Central memory CD4-positive, alpha-beta T cell (primary cell): ENCODE results near the gene PTK7.
"Not testable (repeated sequence)": the region's sequence is repeated elsewhere in the genome, so short reads cannot be mapped to it uniquely, and the experiment has no call there.

ENCODE experiments used
- DNase-seq: peaks from one replicate; pipeline ENCODE4 v3.0.0; 2022

The PTK7 gene

DNA sequence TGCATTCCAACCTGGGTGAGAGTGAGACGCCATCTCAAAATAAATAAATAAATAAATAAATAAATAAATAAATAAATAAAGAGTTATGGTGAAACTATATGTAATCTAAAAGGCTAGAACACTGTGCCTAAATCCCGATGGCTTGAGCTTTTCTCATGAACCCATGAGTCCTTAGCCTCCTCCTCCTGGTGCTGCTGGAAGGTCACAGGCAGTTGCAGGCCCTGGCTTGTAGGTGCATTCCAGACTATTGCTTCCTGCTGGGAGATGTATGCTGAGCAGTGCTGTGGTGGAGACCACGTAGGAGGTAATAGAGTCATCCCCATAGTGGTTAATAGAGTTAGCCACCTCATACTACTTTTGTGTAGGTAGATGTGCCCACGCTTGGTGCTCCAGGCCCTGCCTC is 12.5 kb downstream of the PTK7 start:
- no peak for DNase-seq

DNA sequence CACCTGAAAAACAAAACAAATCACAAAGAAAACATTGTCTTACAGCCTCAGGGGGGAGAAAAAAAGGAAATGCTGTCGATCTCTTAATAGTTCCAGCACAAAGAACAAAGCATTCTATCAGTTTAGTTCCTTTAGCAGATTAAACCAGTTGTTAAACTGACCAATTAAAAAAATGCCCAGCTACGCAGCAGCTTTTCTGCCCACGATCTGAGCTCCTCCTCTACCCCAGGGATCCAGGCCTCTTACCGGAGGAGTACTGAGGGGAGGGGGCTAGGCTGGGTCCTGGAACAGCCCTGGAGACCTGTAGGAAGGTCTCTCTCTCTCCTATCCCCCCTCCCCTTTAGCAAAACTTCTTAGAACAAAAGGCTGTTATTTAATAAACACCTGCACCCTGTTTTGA is 13.4 kb downstream of the PTK7 start:
- no peak for DNase-seq

DNA sequence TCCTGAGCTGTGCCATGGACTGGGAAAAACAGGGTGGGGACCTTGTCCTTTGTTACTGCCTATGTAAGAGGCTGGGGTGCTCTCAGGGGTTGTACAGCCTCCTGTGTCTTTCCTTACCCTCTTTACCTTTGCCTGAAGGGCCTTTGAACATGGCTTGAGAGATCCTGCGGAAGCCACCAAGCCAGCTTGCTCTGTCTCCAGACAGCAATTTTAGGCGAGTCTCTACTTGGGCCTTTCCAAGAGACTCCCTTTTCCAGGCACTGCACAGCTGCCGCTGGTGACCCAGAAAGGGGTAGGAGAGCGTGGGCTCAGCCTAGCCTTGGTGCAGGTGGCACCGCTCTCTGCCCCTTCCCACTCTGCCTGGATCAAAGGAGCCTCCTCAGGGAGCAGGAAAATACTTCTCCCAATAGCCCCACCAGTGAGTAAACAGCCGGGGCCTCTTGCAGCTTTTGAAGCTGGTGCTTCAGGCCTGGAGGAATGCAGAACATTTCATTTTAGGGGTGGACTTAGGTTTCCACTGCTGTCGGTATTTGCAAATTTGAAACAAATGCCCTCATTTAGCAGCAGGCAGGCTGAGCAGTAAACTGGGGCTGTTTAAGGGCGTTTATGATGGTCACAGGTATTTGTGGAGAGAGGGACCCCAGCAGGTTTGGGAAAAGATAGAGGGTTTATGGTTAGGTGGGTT is 13.9 kb downstream of the PTK7 start:
- no peak for DNase-seq

DNA sequence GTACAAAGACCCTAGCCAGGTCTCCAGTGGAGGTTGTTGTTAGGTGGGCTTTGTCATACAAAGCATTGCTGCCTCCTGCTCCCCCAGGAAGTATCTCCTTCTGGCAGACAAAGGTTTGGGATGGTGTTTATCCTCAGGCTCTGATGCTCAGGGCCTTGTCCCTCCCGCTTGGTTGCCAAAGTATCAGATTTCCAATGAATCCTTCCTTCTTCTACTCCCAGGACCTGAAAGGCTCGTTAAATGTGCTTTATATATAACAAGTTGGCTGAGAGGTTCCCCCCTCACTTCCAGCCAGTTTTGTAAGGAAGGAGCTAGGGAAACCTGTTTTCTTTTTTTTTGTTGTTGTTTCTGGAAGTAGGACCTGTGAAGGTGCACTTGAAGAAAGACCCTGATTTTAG is 14.4 kb downstream of the PTK7 start:
- no peak for DNase-seq

DNA sequence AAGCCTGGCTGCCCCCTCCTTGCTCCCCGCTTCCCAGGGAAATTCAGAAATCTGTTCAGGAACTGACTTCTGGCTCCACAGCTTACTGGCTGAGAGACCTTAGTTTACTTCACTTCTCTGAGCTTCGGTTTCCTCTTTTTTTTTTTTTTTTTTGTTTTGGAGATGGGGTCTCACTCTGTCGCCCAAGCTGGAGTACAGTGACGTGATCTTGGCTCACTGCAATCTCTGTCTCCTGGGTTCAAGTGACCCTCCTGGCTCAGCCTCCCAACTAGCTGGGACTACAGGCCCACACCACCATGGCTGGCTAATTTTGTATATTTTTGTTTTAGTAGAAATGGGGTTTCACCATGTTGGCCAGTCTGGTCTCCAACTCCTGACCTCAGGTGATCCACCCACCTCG is 14.9 kb downstream of the PTK7 start:
- DNase-seq: no peak

DNA sequence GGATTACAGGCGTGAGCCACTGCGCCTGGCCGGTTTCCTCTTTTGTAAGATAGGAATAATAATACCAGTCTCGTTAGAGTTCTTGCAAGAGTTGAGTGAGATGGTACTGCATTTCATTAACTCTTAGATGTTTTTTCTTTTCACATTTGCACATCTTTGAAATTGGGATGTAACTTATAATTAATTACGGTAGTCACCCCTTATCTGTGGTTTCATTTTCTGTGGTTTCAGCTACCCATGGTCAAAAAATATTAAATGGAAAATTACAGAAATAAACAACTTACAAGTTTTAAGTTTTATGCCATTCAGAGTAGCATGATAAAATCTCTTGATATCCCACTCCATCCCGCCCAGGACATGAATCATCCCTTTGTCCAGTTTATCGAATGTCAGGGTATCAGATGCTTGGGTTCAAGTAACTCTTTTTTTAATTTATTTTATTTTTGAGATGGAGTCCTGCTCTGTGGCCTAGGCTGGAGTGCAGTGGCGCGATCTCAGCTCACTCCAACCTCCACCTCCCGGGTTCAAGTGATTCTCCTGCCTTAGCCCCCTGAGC is 15.4 kb downstream of the PTK7 start:
- no peak for DNase-seq

DNA sequence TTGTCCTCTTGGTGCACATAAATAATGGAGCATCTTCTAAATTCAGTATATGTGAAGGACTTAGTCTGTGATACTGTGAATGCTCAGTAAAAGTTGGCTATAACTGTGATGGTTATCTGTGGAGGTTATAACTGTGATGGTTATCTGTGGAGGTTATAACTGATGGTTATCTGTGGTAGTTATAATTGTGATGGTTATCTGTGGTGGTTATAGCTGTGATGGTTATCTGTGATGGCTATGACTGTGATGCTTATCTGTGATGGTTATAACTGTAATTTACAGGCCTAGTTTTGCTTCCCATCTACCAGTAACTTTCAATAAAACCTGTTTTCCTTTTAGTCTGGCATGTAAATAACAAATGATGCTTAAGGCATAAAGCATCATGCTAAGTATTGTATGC is 16.5 kb downstream of the PTK7 start:
- no peak for DNase-seq

DNA sequence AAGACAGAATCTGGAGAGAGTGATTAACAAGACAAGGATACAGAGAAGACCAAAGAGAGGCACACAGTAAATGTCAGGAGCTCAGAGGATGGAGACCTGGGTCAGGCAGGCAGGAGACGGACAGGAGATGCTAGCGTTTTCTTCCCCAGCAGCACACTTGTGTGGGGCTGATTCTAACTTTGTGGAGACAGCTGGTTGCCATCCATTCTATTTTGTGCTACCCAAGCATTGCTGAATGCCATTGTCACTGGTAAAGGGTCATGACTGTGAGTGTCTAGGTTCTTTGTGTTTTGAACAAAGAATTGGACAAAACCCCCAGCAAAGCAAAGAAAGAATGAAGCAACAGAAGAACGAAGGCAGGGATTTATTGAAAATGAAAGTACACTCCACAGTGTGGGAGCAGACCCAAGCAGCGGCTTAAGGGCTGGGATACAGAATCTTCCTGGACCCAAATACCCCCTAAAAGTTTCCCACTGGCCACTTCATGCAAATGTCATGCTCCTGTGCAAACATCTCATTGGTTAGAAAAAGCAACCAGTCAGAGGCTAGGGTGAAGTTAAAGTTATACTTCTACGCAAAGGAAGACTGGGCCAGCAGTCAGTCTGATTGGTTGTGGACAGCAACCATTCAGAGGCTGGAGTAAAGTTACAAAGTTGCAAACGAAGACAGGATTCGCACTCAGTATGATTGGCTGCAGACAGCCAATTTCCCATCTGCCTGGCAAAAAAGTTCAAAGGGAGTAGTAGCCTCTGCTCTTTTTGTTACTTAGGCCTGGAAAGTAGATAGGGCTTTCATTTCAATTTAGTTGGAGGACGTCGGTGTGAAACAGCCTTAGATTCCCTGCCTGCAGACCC is 17.5 kb downstream of the PTK7 start:
- DNase-seq: no peak

DNA sequence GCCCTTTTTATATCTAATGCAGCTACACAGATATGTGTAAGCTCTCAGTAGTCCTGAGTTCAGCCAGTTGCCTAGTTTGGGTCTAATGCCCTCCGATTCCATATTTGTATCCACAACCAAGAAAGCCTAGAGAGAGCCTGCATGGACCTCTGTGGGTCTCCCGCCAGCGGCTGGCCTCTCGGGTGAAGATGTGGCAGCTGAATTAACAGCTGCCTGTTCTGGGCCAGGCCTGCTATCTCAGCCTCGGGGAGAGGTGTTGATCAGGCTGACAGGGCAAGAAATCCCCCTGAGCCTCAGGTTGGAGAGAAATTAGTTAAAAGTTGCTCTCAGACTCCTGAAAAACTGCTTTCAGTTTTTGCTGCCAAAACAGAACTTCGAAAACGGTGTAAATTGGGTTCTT is 19.8 kb downstream of the PTK7 start:
- DNase-seq: no peak

DNA sequence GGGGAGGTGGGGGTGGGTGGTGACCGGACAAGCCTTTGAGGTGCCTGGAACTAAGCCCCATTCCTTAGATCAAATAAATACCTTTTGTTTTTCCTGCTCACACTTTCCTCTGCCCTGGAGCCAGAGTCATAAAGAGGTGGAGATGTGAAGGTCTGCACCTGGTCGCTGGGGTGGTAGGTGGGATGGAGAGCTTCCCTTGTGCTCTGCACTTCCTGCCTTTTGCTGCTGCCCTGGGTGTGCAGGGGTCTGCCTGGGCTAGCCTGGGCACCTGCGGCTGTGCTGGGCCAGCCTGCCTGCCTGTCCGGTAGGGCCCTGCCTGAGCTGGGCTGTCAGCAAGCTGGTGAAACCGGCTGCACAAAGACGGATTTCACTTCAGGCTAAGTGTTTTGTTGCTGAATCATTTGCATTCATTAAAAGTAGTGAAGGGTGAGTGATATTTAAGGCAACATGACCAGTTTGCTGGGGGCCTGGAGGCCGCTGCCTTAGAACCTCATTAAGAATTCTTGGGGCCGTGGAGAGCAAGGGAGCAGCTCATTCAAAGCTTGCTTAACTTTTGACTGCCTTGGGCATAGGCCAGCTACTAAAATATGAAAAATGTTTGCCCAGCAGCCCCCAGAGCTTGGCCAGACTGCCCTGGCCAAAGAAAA is 20.5 kb downstream of the PTK7 start:
- no peak for DNase-seq

DNA sequence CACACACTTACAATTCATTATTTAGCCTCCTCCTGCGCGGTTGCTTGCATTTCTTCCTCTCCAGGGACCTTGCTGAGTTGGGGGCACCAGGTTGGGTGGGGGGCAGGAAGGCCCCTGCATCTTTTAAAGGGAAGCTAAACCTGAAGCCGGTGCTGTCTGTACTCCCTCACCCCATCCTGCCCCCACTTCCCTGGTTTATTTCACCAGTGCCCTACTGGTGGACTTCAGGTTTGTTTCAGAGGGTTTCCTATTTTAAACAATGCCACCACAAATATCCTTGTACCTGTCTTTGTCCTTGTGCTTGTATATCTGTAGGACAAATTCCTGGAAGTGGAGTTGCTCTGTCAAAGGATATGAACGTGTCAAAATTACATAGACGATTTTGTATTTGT is 21.0 kb downstream of the PTK7 start:
- DNase-seq: no peak

DNA sequence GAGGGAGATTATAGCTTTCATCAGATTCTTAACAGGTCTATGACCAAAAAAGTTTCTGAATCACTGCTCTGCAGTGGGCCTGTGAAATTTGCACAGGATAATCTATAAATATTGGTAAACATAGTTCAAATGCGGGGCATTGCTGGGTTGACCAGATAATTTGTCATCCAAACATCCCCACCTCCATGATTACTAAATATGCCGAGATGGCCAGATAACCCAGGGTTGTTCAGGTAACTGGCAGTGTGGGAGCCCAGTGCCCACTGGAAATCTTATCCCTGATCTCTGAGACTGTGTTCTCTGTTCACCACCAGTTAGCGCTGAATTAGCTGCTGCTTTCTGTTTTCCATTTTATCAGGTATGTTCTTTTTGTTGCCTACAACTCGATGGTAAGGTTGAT is 21.4 kb downstream of the PTK7 start:
- DNase-seq: no peak

DNA sequence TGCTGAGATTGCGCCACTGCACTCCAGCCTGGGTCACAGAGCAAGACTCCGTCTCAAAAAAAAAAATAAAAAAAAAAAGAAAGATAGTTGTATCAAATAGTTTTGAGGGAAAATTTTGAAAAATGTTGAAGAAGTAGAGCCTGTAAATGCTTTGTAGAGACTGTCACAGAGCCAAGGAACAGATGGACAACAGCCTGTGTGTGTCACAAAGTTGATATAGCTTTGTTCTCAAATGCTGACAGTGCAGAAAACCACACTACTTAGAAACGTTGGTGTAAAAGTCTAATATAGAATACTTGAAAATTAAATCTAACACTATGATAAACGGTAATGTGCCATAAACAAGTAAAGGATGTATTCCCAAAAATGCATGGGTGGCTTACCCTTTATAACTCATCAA is 25.4 kb downstream of the PTK7 start:
- no peak for DNase-seq

DNA sequence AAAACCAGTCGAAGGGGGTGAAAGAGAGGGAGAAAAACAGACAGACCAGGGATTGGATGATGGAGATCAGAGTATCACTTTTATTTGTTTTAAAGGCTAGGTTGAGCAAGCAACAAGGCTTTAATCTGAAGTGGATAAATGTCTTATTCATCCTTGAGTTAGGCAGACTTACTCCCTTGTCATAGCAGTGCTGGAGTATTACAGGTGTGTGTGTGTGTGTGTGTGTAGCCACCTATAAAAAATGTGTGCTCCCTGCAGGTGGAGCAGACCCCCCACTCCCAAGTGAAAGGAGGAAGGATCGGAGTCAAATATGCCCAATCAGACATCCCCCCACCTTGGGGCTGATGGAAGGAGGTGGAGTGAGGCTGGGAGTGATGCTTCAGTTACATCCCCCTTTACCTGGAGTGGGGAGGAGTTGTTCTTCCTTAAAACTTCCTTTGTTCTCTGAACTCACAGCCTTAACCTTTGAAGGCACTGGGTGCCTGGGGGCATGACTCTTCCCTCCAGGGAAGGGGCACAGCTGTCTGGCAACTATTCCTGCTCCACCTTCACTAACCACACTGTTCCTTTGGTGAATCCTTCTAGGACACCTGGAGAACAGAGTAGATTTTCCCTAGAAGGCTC is 27.3 kb downstream of the PTK7 start:
- no peak for DNase-seq

DNA sequence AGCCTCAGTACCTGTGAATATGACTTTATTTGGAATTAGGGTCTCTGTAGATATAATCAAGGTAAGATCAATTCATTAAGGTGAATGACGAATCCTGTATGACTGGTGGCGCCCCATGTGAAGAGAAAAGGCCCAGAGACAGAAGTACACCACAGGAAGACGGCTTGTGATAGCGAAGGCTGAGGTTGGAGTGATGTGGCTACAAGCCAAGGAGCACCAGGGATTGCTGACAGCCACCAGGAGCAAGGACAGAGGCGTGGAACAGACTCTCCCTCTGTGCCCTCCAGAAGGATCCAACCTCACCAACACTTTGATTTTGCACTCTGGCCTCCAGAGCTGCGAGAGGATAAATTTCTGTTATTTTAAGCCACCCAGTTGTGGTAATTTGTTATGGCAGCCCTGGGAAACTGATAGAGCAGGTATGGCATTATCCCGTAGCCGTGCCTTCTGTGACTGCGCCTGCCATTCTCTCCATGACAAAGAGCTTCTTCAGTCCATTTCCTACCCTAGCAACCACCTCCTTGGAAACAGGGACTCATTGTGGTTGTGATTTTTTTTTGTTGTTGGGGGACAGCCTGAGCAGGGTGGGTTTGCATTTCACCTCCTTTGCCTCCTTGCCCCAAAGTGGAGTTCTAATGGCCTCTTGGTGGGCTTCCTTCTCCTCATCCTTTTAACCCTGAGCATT is 29.6 kb downstream of the PTK7 start:
- DNase-seq: no peak

DNA sequence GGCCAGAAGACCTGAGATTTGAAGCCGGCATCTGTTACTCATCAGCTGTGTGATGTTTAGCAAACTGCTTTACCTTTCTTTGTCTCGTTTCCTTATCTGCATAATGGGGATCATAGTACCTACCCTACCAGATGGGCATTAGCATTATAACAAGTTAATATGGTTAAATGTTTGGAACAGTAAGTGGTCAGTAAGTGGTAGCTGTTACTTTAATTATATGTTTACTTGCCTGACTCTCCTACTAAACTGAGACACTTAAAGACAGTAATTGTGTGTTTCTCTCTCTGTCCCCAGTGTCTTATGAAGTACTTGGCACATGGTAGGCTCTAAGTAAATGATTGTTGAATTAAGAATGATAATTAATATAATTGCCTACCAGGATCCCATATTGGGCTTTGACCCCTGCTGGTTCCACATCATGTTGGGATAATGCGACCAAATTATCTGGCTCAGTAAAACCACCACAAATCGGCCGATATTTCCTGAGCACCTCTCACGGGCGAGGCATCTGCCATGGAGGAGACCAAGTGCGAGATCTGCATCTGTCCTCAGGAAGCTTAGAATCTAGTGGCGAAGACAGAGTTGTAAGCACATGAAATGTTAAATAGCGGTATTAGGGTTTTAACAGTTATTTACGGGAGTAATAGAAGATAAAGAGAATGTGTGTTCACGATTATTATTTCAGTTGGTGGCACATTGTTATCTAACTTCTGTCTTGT is 31.4 kb downstream of the PTK7 start:
- no peak for DNase-seq

DNA sequence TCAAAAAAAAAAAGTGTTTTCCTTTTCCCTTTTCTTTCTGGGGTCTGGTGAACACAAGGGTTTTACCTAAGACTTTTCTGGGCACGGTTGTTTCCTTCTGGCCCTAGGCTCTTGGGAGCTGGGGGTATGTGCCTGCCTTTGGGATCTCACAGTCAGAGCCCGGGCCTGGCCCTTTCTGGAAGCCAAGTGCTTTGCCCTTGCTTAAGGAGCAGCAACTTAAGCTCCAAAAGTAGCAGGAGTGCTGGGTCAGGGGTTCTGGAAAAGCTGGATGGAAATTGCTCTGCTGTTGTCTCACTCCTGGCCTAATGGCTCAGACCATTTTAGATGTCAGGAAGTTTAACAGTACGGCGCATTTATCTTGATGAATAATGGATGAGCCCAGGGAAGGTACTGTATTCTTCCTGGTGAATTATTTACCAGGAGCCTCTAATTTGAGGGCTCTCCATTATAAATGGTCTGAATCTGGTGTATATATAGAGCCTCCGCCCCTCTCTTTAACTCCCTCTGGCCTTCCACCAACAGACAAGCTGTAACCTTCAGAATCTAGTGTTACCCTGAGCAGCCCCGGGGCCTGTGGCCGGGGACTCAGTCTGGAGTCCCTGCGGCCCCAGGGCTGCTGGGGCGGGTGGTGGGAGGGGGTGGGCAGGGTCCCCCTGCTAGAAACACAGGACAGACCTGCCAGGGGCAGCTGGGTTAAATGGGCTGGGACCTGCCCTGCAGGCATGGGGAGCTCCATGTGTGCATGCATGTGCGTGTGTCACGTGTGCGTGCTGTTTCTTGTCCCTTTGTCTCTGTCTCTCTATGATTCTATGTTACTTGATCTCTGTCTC is 37.5 kb downstream of the PTK7 start:
- no peak for DNase-seq

DNA sequence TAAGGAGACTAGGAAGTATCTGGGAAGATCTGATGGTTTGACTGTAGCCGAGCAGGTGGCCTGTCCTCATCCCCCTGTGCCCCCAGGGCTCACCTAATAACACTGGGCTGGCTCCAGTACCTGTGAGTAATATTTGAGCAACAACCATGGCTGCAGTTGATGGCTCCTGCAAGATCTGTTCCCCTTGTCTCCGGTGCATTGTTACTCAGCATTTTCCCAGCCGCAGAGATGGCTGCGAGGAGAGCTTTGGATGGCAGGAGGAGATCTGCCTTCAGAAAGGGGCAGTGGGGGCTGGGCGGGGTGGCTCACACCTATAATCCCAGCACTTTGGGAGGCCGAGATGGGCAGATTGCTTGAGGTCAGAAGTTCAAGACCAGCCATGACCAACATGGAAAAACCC is 39.3 kb downstream of the PTK7 start:
- no peak for DNase-seq

DNA sequence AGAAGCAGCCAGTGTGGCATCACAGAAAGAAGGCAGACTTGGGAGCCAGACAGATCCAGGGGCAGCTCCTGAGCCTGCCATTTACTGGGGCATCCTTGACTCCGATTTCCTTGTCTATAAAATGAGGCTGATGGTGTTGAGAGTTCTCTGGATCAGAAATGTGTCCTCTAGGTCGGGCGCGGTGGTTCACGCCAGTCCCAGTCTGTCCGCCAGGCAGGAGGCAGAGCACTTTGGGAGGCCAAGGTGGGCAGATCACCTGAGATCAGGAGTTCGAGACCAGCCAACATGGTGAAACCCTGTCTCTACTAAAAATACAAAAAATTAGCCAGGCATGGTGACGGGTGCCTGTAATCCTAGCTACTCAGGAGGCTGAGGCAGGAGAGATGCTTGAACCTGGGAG is 41.4 kb downstream of the PTK7 start:
- not testable (repeated sequence) for DNase-seq

DNA sequence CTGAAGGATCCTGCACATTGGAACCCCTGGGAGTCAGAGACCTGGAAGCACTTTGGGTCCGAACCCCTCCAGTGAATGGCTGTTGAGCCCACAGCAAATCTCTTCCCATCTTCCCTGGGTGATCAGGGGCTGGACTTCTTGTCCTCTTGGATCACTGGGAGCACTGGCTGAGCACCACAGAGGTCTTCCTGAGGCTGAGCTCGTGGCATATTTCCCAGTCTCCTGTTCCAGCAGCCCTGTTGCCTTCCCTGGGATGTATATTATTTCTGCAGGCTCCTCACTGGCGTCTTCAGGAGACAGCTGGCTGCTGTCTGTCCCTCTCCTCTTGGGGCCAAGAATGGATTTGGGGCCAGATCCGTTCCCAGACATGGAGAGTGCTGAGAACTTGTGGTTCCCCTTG is 43.4 kb downstream of the PTK7 start:
- no peak for DNase-seq
